Vagina (tissue), 2 donors: ENCODE data around the gene SLC6A1.

Source experiments
- CTCF ChIP-seq, 3 experiments: fragments of 450-650 bp in 2 of 3; fragments of 200-600 bp in 1 of 3; sonication (generic) in 1 of 3; IDR thresholded peaks; one replicate each; pipeline ENCODE4 v1.5.1; 2017 to 2019; ENCODE audit warnings: antibody characterized with exemption in 3 of 3, mild to moderate bottlenecking in 2 of 3, moderate library complexity in 2 of 3
- POLR2A ChIP-seq, 2 donors: fragments of 450-650 bp; IDR thresholded peaks; one replicate each; pipeline ENCODE4 v1.6.1; 2017; ENCODE audit warnings: antibody characterized with exemption in 2 of 2, mild to moderate bottlenecking in 2 of 2, moderate library complexity in 2 of 2
- POLR2AphosphoS5 ChIP-seq, 2 donors: sonication (generic); formaldehyde crosslinking; IDR thresholded peaks; one replicate each; pipeline ENCODE4 v1.9.0; 2017; ENCODE audit warnings: antibody characterized with exemption in 2 of 2, mild to moderate bottlenecking in 2 of 2, low read depth in 1 of 2; ENCODE audit not compliant: insufficient read depth in 1 of 2

GRCh38 chr3:11055496-11055895 is 62.9 kb downstream of the SLC6A1 start:
- TF ChIP-seq POLR2A (IDR thresholded peaks at IDR 0.05) (no peak), CTCF (IDR thresholded peaks at IDR 0.05) (no peak), POLR2AphosphoS5 (IDR thresholded peaks at IDR 0.05; ENCODE audit: insufficient read depth in 1 of 2, low read depth in 1 of 2) (no peak)
